Activated naive CD4-positive, alpha-beta T cell treated with anti-CD3 and anti-CD28 coated beads, Interleukin-2, amount 10 ng/mL, durations not matched to agents 7 days and 5 days (primary cell): ENCODE data around the gene TCF15.
"Not testable (repeated sequence)": the region's sequence is repeated elsewhere in the genome, so short reads cannot be mapped to it uniquely, and the experiment has no call there.

Experiments
- CTCF ChIA-PET: fragments of 350-600 bp; sonication (Branson Sonifier 250); formaldehyde crosslinking; loops from one replicate; lab custom pipeline; 2021; ENCODE audit warnings: antibody characterized with exemption; lab: Charles Lee
- DNase-seq: peaks from one replicate; pipeline ENCODE4 v3.0.0-alpha.2; 2020
- H3K27ac Mint-ChIP-seq: one replicate; pipeline ENCODE4 v1.8.0; 2021; ENCODE audit warnings: mild to moderate bottlenecking, moderate library complexity, mixed read lengths
- H3K27me3 Mint-ChIP-seq: one replicate; pipeline ENCODE4 v1.8.0; 2021; ENCODE audit warnings: mild to moderate bottlenecking, mixed read lengths
- H3K36me3 Mint-ChIP-seq: one replicate; pipeline ENCODE4 v1.8.0; 2021; ENCODE audit warnings: mixed read lengths
- H3K4me1 Mint-ChIP-seq: one replicate; pipeline ENCODE4 v1.8.0; 2021; ENCODE audit warnings: mixed read lengths
- H3K4me3 Mint-ChIP-seq: one replicate; pipeline ENCODE4 v1.8.0; 2021; ENCODE audit warnings: mild to moderate bottlenecking, moderate library complexity, mixed read lengths
- H3K9me3 Mint-ChIP-seq: one replicate; pipeline ENCODE4 v1.8.0; 2021; ENCODE audit warnings: mixed read lengths

The TCF15 gene

GRCh38 chr20:647479-648019 is 37.4 kb upstream of the TCF15 start:
- no peak overlapping the region for H3K4me3 Mint-ChIP-seq
- H3K36me3 Mint-ChIP-seq, result peaks cover 19% of the 10 kb centered on the region
- peaks cover 23% of the 10 kb centered on the region for H3K27me3 Mint-ChIP-seq
- peaks cover 22% of the 10 kb centered on the region for H3K4me1 Mint-ChIP-seq
- DNase-seq, result no peak
- H3K27ac Mint-ChIP-seq, result no peak overlapping the region
- CTCF ChIA-PET, result interaction anchor here (0.7 to 1.1 kb wide), 3 partner anchors 17 to 86 kb away, joined by 3 to 7 read pairs (median 4); no protein-coding TSS in a partner anchor
- no peaks in the 10 kb centered on the region for H3K9me3 Mint-ChIP-seq

- DNase-seq, result no peak
- peaks cover 26% of the 10 kb centered on the region for H3K27me3 Mint-ChIP-seq
- no peak overlapping the region for H3K27ac Mint-ChIP-seq
- peaks cover 15% of the 10 kb centered on the region for H3K4me1 Mint-ChIP-seq
- CTCF ChIA-PET, result interaction anchor here (0.7 to 4.1 kb wide), 5 partner anchors 20 to 293 kb away, joined by 4 to 36 read pairs (median 7); no protein-coding TSS in a partner anchor
- no peaks in the 10 kb centered on the region for H3K9me3 Mint-ChIP-seq
- H3K36me3 Mint-ChIP-seq, result peaks cover 19% of the 10 kb centered on the region
- no peak overlapping the region for H3K4me3 Mint-ChIP-seq
Observed at GRCh38 chr20:646868-647233, 36.7 kb upstream of the TCF15 start.

- Mint-ChIP-seq H3K9me3 (peaks cover 3% of the 10 kb centered on the region), H3K4me3 (no peak overlapping the region), H3K27ac (no peak overlapping the region), H3K27me3 (peaks cover 30% of the 10 kb centered on the region), H3K4me1 (peaks cover 13% of the 10 kb centered on the region), H3K36me3 (peaks cover 20% of the 10 kb centered on the region)
- no peak for DNase-seq
- CTCF ChIA-PET, result interaction anchor here (0.7 to 4.1 kb wide), 21 partner anchors 10 to 403 kb away, joined by 3 to 36 read pairs (median 5); no protein-coding TSS in a partner anchor
Observed at GRCh38 chr20:646107-646867, 36.2 kb upstream of the TCF15 start.

- Mint-ChIP-seq H3K36me3 (peaks cover 17% of the 10 kb centered on the region), H3K27me3 (peaks cover 38% of the 10 kb centered on the region), H3K27ac (no peak overlapping the region), H3K4me3 (no peak overlapping the region), H3K9me3 (peaks cover 4% of the 10 kb centered on the region), H3K4me1 (peaks cover 12% of the 10 kb centered on the region)
- peak; percentile 77 for DNase-seq
- CTCF ChIA-PET, result interaction anchor here (0.6 to 4.1 kb wide), 24 partner anchors 9 to 441 kb away, joined by 3 to 36 read pairs (median 4); no protein-coding TSS in a partner anchor
Observed at GRCh38 chr20:645318-646106, 35.4 kb upstream of the TCF15 start.

GRCh38 chr20:644692-645317 is 34.7 kb upstream of the TCF15 start:
- no peak for DNase-seq
- Mint-ChIP-seq H3K4me1 (peaks cover 12% of the 10 kb centered on the region), H3K27me3 (peaks cover 45% of the 10 kb centered on the region), H3K9me3 (peaks cover 4% of the 10 kb centered on the region), H3K36me3 (peaks cover 17% of the 10 kb centered on the region), H3K27ac (no peak overlapping the region), H3K4me3 (no peak overlapping the region)
- CTCF ChIA-PET, result interaction anchor here (0.6 to 4.1 kb wide), 18 partner anchors 8 to 440 kb away, joined by 3 to 36 read pairs (median 4); no protein-coding TSS in a partner anchor

GRCh38 chr20:642398-643174 is 32.5 kb upstream of the TCF15 start:
- no peak for DNase-seq
- Mint-ChIP-seq H3K4me3 (no peak overlapping the region), H3K9me3 (peaks cover 4% of the 10 kb centered on the region), H3K36me3 (peaks cover 6% of the 10 kb centered on the region), H3K27ac (no peak overlapping the region), H3K4me1 (peaks cover 12% of the 10 kb centered on the region), H3K27me3 (peaks cover 52% of the 10 kb centered on the region)
- CTCF ChIA-PET, result no interaction called here

GRCh38 chr20:642013-642397 is 31.9 kb upstream of the TCF15 start:
- not testable (repeated sequence) for H3K36me3 Mint-ChIP-seq, H3K9me3 Mint-ChIP-seq, DNase-seq, H3K4me3 Mint-ChIP-seq, H3K27ac Mint-ChIP-seq
- CTCF ChIA-PET, result interaction anchor here (1.0 kb wide), 1 partner anchor 13 kb away, joined by 3 read pairs; no protein-coding TSS in a partner anchor
- peaks cover 12% of the 10 kb centered on the region for H3K4me1 Mint-ChIP-seq
- peaks cover 56% of the 10 kb centered on the region for H3K27me3 Mint-ChIP-seq

- peaks cover 1% of the 10 kb centered on the region for H3K36me3 Mint-ChIP-seq
- no peak overlapping the region for H3K27ac Mint-ChIP-seq
- no peak for DNase-seq
- peaks cover 4% of the 10 kb centered on the region for H3K9me3 Mint-ChIP-seq
- CTCF ChIA-PET, result interaction anchor here (1.0 kb wide), 1 partner anchor 13 kb away, joined by 3 read pairs; no protein-coding TSS in a partner anchor
- H3K27me3 Mint-ChIP-seq, result peaks cover 56% of the 10 kb centered on the region
- H3K4me3 Mint-ChIP-seq, result no peak overlapping the region
- peaks cover 12% of the 10 kb centered on the region for H3K4me1 Mint-ChIP-seq
Observed at GRCh38 chr20:641516-641875, 31.4 kb upstream of the TCF15 start.

GRCh38 chr20:640674-641515 is 30.8 kb upstream of the TCF15 start:
- H3K9me3 Mint-ChIP-seq, result peaks cover 4% of the 10 kb centered on the region
- H3K27ac Mint-ChIP-seq, result no peak overlapping the region
- H3K36me3 Mint-ChIP-seq, result peaks cover 1% of the 10 kb centered on the region
- no peak overlapping the region for H3K4me3 Mint-ChIP-seq
- CTCF ChIA-PET, result interaction anchor here (1.0 to 1.2 kb wide), 2 partner anchors 14 to 233 kb away, joined by 3 read pairs; no protein-coding TSS in a partner anchor
- H3K4me1 Mint-ChIP-seq, result peaks cover 12% of the 10 kb centered on the region
- H3K27me3 Mint-ChIP-seq, result peaks cover 62% of the 10 kb centered on the region
- no peak for DNase-seq

- H3K36me3 Mint-ChIP-seq, result peaks cover 1% of the 10 kb centered on the region
- no peak overlapping the region for H3K27ac Mint-ChIP-seq
- no peak overlapping the region for H3K4me3 Mint-ChIP-seq
- peaks cover 4% of the 10 kb centered on the region for H3K9me3 Mint-ChIP-seq
- DNase-seq, result no peak
- peaks cover 7% of the 10 kb centered on the region for H3K4me1 Mint-ChIP-seq
- CTCF ChIA-PET, result no interaction called here
- H3K27me3 Mint-ChIP-seq, result peaks cover 62% of the 10 kb centered on the region
Observed at GRCh38 chr20:638579-638978, 28.5 kb upstream of the TCF15 start.

GRCh38 chr20:637559-637958 is 27.4 kb upstream of the TCF15 start:
- no peak for DNase-seq
- H3K4me3 Mint-ChIP-seq, result no peak overlapping the region
- peaks cover 4% of the 10 kb centered on the region for H3K9me3 Mint-ChIP-seq
- H3K27ac Mint-ChIP-seq, result no peak overlapping the region
- peaks cover 5% of the 10 kb centered on the region for H3K4me1 Mint-ChIP-seq
- CTCF ChIA-PET, result interaction anchor here (1.3 kb wide), 1 partner anchor 14 kb away, joined by 3 read pairs; no protein-coding TSS in a partner anchor
- peaks cover 1% of the 10 kb centered on the region for H3K36me3 Mint-ChIP-seq
- H3K27me3 Mint-ChIP-seq, result peaks cover 52% of the 10 kb centered on the region

- no peak overlapping the region for H3K4me3 Mint-ChIP-seq
- no peaks in the 10 kb centered on the region for H3K36me3 Mint-ChIP-seq
- H3K4me1 Mint-ChIP-seq, result no peaks in the 10 kb centered on the region
- CTCF ChIA-PET, result interaction anchor here (1.5 kb wide), 1 partner anchor 10 kb away, joined by 6 read pairs; no protein-coding TSS in a partner anchor
- no peaks in the 10 kb centered on the region for H3K9me3 Mint-ChIP-seq
- H3K27me3 Mint-ChIP-seq, result peaks cover 41% of the 10 kb centered on the region
- DNase-seq, result no peak
- H3K27ac Mint-ChIP-seq, result no peak overlapping the region
Observed at GRCh38 chr20:635893-636338, 25.8 kb upstream of the TCF15 start.
